Astrocyte of the cerebellum (primary cell): ENCODE results near the gene CYP2C18.
"Not testable (repeated sequence)": the region's sequence is repeated elsewhere in the genome, so short reads cannot be mapped to it uniquely, and the experiment has no call there.

Source experiments
- DNase-seq: peaks from one replicate; pipeline ENCODE4 v3.0.0-alpha.2; 2011; ENCODE audit warnings: low read depth
- H3K4me3 ChIP-seq: 2 replicates; pipeline ENCODE4 v1.5.1; 2011; ENCODE audit warnings: mild to moderate bottlenecking, low read depth, low read length, moderate library complexity
- CTCF ChIP-seq: IDR thresholded peaks from 2 replicates; pipeline ENCODE4 v1.5.1; 2012; ENCODE audit warnings: low read length, low read depth, moderate library complexity, mild to moderate bottlenecking; ENCODE audit errors: missing control alignments
- in situ Hi-C: cut with HindIII; loops from 2 replicates; pipeline ENCODE4 v1.10.0; 2017; ENCODE audit warnings: low sequenced_read_pairs

CYP2C18 gene

DNA sequence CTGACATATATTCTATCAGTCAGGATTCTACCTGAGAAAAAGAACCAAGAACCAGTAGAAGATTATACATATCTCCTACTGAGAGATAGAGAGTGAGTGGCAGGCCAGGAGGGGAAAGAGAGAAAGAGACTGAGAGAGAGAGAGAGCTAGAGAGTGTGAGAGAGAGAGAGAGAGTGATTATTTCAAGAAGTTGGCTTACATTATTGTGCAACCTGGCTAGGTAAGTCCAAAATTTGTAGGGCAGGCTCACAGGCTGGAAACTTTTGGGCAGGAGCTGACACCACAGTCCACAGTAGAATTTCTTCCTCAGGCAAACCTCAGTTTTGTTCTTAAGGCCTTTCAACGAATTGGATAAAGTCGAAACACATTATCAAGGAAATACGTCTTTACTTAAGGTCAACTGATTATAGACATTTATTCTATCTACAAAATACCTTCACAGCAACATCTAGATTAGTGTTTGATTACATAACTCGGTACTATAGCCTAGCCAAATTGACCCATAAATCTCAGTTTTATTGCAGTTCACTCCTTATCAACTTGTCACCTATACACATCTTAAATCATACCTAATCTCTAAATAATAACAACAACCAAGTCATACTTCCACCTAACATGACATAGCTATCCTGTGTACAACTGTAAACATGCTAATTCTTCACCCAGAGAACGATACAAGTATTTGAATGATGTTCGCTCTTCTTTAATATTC is 17.0 kb upstream of the CYP2C18 start:
- no peak for DNase-seq
- in situ Hi-C loops: no loop called here
- no peak for TF ChIP-seq CTCF
- H3K4me3 ChIP-seq: no peak overlapping the region

DNA sequence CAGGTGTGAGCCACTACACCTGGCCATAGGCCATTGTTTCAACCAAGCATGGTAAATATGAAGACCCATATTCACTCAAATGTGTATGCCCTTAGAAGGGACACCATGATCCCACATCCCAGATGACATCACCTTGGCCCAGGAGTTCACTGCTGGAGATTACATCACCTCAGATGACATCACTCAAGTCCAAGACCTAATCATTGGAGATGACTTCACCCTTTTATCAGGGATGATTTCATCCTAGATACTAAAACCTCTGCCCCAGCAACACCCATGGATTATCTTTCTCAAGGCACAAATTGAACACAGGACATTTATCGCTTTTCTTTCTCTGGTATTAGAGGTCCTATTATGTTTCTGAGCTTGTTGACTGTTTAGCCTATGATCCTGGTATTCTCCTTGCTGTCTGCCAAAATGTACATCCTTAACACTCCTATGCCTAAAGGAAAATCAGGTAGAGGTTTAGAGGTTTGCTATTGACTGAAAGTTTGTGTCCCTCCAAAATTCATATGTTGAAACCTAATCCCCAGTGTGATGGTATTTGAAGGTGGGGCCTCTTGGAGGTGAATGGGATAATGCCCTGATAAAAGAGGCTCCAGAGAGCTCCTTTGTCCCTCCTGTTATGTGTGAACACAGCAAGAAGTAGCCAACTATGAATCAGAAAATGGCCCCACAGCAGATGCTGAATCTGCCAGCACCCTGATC is 9.8 kb upstream of the CYP2C18 start:
- in situ Hi-C loops: no loop called here
- H3K4me3 ChIP-seq: no peak overlapping the region
- TF ChIP-seq CTCF: no peak
- no peak for DNase-seq

GRCh38 chr10:94676496-94676895 is 7.0 kb upstream of the CYP2C18 start:
- no peak for DNase-seq
- no peak for TF ChIP-seq CTCF
- in situ Hi-C loops: no loop called here
- H3K4me3 ChIP-seq: no peak overlapping the region

- DNase-seq: no peak
- no peak for TF ChIP-seq CTCF
- H3K4me3 ChIP-seq: no peak overlapping the region
These were observed 5.8 kb upstream of the CYP2C18 start for GRCh38 chr10:94677691-94678090.

DNA sequence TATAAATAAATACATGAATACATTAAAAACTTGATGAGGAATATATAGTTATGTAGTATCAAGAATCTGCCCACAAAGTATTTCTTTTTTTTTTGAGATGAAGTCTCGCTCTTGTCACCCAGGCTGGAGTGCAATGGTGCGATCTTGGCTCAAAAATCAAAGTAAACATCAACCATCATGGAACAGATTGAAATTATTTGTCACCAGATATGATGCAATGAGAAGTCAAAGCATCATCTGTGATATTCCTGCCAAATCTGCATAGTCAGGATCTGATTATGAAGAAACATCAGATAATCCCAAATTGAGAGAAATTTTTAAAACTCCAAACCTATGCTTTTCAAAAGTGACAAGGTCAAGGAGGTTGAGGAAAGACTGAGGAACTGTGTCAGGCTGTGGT is 5.1 kb upstream of the CYP2C18 start:
- no peak for DNase-seq
- no peak overlapping the region for H3K4me3 ChIP-seq
- in situ Hi-C loops: no loop called here
- no peak for TF ChIP-seq CTCF

More at GRCh38 chr10:94677691-94678090, 5.8 kb upstream of the CYP2C18 start:
- in situ Hi-C loops: no loop called here

DNA sequence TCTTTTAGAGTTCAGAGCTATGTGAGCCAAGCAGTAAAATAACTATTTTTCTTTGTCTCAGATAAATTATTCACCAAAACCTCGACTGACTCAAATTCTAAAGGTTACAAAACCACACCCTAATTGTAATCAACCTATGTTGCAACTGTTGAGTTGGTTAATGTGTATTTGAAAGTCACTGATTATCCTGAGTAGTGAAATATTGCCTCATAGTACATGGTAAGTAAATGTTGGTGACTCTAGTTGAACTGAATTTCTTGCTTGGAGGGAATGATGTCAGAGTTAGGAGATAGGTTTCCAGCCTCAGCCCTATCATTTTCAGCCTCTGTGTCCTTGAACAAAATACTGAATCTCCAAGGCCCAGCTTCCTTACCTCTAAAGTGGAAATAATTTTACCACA is 3.0 kb upstream of the CYP2C18 start:
- DNase-seq: no peak
- in situ Hi-C loops: no loop called here
- TF ChIP-seq CTCF: no peak
- no peak overlapping the region for H3K4me3 ChIP-seq

DNA sequence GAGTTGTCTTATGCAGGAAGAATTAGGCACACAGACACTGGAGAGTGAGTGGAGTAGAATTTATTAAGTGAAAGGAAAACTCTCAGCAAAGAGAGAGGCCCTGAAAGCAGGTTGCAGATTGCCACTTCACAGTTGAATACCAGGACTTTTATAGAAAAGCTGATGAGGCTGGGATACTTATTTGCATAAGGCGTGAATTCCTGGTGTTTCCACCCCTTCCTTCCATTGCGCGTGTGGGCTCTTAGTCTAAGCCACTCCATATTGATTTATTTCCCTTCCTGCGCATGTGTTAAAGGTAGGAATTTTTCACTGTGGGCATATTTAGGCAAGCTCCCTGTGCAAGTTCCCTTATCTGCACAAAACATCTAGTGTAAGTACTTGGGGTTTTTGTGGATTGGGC is 893 bp upstream of the CYP2C18 start:
- H3K4me3 ChIP-seq, DNase-seq, in situ Hi-C loops: not testable (repeated sequence)
